GM18870 (cell line): ENCODE measurements around the gene HDDC3.

Source experiments
- ATAC-seq: cut with Tn5 transposase; IDR thresholded peaks from one replicate; pipeline ENCODE4 v1.9.1; 2021; ENCODE audit warnings: moderate library complexity; ENCODE audit not compliant: unreplicated experiment

HDDC3 gene

DNA sequence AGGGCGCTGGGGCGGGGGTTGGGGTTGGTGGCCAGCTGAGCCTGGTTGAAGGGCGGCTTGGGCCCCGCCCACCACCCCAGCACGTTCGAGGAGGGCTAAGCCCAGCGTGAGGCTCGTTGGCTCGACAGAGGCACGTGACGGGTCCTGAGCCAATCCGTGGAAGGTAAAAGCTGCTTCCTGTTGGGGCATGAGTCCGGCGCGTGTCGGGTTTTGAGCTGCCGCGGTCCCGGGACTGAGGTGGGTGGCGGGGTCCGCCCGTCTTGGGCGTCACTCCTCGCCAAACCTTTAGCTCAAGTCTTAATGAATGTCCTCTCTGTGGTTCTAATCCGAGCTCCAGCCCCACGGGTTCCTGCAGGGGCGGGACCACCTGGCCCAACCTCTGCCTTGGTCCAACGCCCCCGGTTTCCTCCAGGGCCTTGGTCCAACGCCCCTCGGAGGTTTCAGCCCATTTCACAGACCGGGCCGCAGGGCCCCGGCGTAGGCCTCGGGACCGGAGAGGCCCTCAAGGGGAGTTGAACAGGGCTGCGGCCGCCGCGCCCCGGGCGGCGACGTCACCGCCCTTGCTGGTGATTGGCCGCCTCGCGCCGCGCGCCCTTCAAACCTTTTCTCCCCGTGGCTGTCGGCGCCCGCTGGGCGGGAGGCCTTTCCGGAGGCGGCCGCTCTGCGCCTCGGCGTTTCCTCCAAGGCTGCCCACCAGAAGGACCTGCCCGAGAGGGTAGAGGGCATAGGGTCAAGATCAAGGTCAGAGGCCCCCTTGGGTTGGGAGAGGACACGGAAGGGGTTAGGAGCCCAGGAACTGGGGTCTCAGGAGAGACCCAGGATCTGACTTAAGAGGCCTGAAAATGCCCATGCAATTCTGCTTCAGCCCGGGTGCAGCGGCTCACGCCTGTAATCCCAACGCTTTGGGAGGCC, 22.6 kb upstream of the HDDC3 start, which contains the start of gene RCCD1:
Gene RCCD1, plus strand, starts transcription at position 173 of the 912 bp plus-strand sequence. CDS start 1,851 bp downstream, outside the sequence.
- peak; percentile 86 for ATAC-seq

GRCh38 chr15:90953947-90954711, 21.8 kb upstream of the HDDC3 start:
- no peak for ATAC-seq

GRCh38 chr15:90952901-90953677, 20.7 kb upstream of the HDDC3 start:
- ATAC-seq = no peak

DNA sequence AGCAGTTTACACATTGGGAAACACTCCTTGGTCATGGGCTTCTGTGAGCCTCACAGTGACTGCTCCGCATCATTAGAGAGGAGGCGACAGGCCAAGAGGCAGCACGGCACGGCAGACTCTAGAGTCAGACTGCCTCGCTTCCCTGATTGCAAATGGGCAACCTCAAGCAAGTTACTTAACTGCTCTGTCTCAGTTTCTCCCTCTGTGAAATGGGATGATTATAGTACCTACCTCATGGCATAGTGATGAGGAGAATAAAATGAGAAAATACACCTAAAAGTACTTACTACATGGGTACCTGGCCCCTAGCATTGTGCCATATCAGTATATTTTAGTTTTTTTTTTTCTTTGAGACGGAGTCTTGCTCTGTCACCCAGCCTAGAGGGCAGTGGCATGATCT, 18.3 kb upstream of the HDDC3 start:
- no peak for ATAC-seq

- no peak for ATAC-seq
Measured at GRCh38 chr15:90949979-90950675, 17.8 kb upstream of the HDDC3 start.

DNA sequence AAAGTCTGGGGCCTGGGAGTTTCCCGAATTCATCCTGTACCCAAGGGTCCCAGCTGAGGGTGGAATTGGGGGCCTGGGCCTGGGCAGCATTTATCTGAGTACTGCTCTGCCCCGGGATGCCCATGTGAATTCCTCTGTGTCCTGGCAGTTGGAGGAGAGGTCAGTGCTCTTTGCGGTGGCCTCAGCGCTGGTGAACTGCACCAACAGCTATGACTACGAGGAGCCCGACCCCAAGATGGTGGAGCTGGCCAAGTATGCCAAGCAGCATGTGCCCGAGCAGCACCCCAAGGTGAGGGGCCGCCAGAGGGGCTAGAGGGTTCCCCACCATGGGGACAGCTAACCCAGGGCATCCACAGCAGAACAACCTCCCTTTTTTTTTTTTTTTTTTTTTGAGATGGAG, 16.2 kb upstream of the HDDC3 start:
- no peak for ATAC-seq

GRCh38 chr15:90947577-90948357, 15.4 kb upstream of the HDDC3 start:
- ATAC-seq = no peak

DNA sequence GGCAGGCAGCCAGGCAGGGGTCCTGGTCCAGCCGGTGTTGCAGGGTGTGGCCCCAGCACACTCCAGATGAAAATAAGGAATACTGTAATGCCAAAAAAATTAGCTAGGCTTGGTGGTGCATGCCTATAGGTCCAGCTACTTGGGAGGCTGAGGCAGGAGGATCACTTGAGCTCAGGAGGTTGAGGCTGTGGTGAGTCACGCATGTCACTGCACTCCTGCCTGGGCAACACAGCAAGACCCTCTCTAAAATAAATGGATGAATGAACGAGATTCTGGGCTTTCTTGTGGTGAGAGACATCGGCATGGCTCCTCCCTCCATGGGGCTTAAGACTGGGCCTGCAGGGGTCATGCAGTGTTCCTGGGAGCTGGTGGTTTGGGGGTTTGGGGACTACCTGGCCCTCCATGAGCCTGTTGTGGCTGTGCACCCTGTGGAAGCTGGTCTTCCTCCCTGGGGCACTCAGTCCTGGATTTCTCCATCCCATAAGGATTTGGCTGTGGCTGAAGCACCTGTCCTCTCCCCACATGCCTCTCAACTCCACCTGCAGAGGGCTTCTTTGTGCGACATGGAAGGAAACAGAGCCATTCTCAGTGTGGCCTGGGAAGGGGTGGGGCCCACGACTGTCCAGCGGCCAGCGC, 14.7 kb upstream of the HDDC3 start:
- ATAC-seq = no peak

DNA sequence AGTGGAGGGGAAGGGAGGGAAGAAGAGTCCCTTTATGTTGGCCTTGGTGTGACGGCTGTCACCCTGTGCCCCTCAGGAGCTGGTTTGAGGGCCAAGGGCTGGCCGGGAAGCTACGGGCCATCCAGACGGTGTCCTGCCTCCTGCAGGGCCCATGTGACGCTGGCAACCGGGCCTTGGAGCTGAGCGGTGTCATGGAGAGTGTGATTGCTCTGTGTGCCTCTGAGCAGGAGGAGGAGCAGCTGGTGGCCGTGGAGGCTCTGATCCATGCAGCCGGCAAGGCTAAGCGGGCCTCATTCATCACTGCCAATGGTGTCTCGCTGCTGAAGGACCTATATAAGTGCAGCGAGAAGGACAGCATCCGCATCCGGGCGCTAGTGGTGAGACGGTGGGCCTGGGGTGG, 14.2 kb upstream of the HDDC3 start:
- ATAC-seq = no peak

DNA sequence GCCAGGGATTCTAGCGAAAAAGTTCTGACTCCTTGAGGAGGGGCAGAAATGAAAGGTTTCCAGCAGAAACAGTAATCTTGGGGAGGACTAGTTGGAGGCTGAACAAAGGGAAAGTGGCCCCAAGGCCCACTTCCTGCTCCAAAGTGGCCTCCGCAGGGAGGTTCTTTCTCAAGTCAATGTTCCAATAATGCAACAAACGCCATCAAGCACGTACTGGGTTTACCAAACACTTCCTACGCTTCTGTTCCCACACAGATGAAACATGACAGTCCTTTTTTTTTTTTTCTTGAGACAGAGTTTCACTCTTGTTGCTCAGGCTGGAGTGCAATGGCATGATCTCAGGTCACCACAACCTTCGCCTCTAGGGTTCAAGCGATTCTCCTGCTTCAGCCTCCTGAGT, 12.7 kb upstream of the HDDC3 start:
- ATAC-seq = no peak

DNA sequence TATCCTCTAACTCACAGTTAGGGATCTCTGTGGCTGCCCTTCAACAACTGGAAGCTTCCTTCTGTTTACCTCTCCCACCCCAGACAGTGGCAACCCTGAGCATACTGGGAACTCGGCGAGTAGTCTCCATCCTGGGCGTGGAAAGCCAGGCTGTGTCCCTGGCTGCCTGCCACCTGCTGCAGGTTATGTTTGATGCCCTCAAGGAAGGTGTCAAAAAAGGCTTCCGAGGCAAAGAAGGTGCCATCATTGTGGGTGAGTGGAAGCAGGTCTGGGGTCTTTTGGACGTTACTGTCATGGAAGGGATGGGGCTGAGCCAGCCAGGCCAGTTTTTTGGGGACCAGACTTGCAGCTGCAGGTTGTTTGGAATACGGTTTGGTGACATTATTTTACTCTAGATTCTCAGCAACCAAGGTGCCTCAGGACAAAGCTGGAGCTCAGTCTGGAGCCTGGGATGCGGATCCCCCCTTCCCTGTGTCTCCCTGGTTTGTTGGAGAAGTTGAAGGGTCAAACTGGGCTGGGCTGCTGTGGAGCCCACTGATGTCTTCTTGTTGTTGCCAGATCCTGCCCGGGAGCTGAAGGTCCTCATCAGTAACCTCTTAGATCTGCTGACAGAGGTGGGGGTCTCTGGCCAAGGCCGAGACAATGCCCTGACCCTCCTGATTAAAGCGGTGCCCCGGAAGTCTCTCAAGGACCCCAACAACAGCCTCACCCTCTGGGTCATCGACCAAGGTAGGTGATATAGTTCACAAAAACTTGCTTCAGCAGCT, 10.2 kb upstream of the HDDC3 start:
- ATAC-seq = no peak

- no peak for ATAC-seq
Measured at GRCh38 chr15:90941038-90941437, 8.7 kb upstream of the HDDC3 start.

GRCh38 chr15:90939756-90940155, 7.4 kb upstream of the HDDC3 start:
- no peak for ATAC-seq

GRCh38 chr15:90938261-90938660, 5.9 kb upstream of the HDDC3 start:
- ATAC-seq = no peak

- no peak for ATAC-seq
Measured at GRCh38 chr15:90936823-90937222, 4.5 kb upstream of the HDDC3 start.

DNA sequence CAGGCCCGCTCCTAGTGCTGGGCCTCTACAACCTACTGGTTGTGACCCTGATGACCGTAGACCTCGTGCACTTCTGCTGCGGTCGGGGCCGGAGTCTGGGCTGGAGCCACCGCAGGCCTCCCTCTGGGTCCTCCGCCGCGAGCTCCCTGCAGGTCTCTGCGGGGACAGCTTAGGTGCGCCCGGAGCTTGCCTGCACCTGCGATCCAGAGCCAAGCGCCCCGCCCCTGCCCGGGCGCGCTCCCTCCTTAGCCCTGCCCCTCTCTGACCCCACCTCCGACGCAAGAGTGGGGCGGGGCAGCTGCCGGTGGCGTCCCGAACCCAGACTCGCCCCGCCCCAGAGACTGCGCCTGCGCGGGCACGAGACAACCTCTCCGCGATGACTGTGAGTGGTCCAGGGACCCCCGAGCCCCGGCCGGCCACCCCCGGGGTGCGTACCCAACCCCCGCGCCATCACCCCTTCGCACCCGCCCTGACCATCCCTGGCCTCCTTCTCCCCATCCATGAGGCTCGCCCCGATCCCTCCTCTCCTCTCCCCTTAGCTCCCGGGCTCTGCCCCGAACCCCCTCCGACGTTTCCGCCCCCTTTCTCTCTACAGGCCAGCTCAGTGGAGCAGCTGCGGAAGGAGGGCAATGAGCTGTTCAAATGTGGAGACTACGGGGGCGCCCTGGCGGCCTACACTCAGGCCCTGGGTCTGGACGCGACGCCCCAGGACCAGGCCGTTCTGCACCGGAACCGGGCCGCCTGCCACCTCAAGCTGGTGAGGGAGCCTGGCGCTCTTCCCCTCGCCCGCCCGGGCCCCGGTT, 2.8 kb upstream of the HDDC3 start, which contains the start of gene UNC45A:
Gene UNC45A, plus strand, starts transcription at position 337 of the 803 bp plus-strand sequence. Its CDS starts 40 bp downstream, at position 377.
- peak; percentile 40 for ATAC-seq

DNA sequence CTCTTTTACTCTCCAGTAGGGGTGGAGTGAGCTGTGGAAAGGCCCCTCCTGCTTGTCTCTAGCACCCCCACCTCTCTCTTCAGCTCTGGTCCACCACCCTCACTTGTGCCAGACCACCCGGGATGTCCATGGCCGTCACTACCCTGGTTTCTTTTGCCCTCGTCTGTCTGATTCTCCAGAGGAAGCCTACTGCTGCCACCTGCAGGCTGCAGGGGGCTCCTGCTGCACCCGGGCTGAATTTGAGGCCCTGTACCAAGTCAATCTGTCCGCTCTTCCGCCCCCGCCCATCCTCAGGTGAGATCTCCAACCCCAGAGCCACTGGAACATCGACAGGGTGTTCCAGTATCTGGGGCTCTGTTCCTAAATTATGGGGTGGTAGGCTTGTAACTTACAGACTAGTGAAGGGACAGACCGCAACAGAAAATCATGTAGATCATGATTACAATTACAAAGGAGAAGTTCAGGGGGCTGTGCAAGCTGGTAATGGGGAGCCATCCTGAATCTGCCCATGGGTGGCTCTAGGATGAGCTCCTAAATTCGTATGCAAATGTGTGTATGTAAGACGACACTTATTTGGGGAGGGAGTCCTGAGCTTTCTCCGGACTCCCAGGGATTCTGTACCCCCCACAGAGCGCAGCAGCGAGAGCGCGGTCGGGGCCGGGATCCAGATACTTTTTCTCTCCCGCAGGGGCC, 2.1 kb upstream of the HDDC3 start:
- no peak for ATAC-seq
